Breast epithelium (tissue), 4 donors: Measurements from ENCODE around the gene TMEM161A. TPM values are rescaled to one million over a fixed set of nuclear protein-coding genes. Genes with fewer than 3 reads are reported as not detected.
"Not testable (repeated sequence)": the region's sequence is repeated elsewhere in the genome, so short reads cannot be mapped to it uniquely, and the experiment has no call there.

ENCODE experiments used
- DNase-seq, 2 donors: peaks; one replicate each; pipeline ENCODE4 v3.0.0-alpha.2; 2019; ENCODE audit warnings: low spot score in 2 of 2
- H3K27ac ChIP-seq, 2 donors: fragments of 200-600 bp; sonication (generic) in 1 of 2; one replicate each; pipeline ENCODE4 v1.5.1; 2016 to 2019; ENCODE audit warnings: mild to moderate bottlenecking in 1 of 2
- H3K27me3 ChIP-seq, 2 donors: fragments of 200-600 bp; sonication (generic) in 1 of 2; one replicate each; pipeline versions ENCODE4 v1.5.1 to v1.6.0; 2017 to 2019; ENCODE audit warnings: control low read depth in 1 of 2, mild to moderate bottlenecking in 1 of 2
- H3K36me3 ChIP-seq: fragments of 200-600 bp; one replicate; pipeline ENCODE4 v1.5.1; 2019
- H3K4me1 ChIP-seq, 2 donors: fragments of 200-600 bp; sonication (generic); one replicate each; pipeline ENCODE4 v1.5.1; 2016 to 2019; ENCODE audit warnings: control low read depth in 1 of 2
- H3K4me3 ChIP-seq, 3 donors: fragments of 200-600 bp; sonication (generic); 1 replicate in 2 of 3; 2 replicates in 1 of 3; pipeline ENCODE4 v1.5.1; 2016 to 2019; ENCODE audit warnings: mild to moderate bottlenecking in 3 of 3, moderate library complexity in 2 of 3
- H3K9me3 ChIP-seq, 2 donors: fragments of 200-600 bp; sonication (generic) in 1 of 2; one replicate each; pipeline ENCODE4 v1.5.1; 2016 to 2019; ENCODE audit warnings: control low read depth in 1 of 2
- CTCF ChIP-seq, 3 donors: fragments of 450-650 bp; IDR thresholded peaks; one replicate each; pipeline ENCODE4 v1.5.1; 2016 to 2017; ENCODE audit warnings: antibody characterized with exemption in 3 of 3, mild to moderate bottlenecking in 3 of 3, moderate library complexity in 3 of 3
- POLR2A ChIP-seq: fragments of 450-650 bp; IDR thresholded peaks from one replicate; pipeline ENCODE4 v1.6.1; 2016; ENCODE audit warnings: antibody characterized with exemption, mild to moderate bottlenecking, moderate library complexity
- POLR2AphosphoS5 ChIP-seq, 3 donors: sonication (generic); formaldehyde crosslinking; IDR thresholded peaks; one replicate each; pipeline ENCODE4 v1.6.1; 2017; ENCODE audit warnings: antibody characterized with exemption in 3 of 3
- intact Hi-C: fragments of 100-400 bp; cut with DNase I; formaldehyde crosslinking; loops from one replicate; pipeline ENCODE4 v1.15.1; 2023; ENCODE audit warnings: low total_unique reads
- total RNA-seq, 3 donors: library from RNA; depleted of rRNA; stranded (reverse); fragments of >200 nt; gene quantifications; one replicate each; pipeline ENCODE4 v1.1.0, GENCODE V29; 2016

Gene TMEM161A
- total RNA-seq, 3 donors from 2014 or later: 13.8 to 20.3 (median 18.0) TPM

- H3K27ac ChIP-seq: no peak overlapping the region
- H3K27me3 ChIP-seq: no peaks in the 10 kb centered on the region
- H3K4me3 ChIP-seq: no peak overlapping the region
- TF ChIP-seq CTCF (IDR thresholded peaks at IDR 0.05) (no peak), POLR2A (no peak)
- H3K9me3 ChIP-seq: no peaks in the 10 kb centered on the region
- DNase-seq: no peak
- no peaks in the 10 kb centered on the region for H3K36me3 ChIP-seq
- intact Hi-C loops: no loop called here
- no peaks in the 10 kb centered on the region for H3K4me1 ChIP-seq
Measured at GRCh38 chr19:19151418-19151817, 13.1 kb upstream of the TMEM161A start.

GRCh38 chr19:19149435-19149834 lies 11.2 kb upstream of the TMEM161A start:
- Histone ChIP-seq H3K9me3 (no peaks in the 10 kb centered on the region), H3K4me1 (no peaks in the 10 kb centered on the region), H3K36me3 (no peaks in the 10 kb centered on the region), H3K4me3 (no peak overlapping the region), H3K27ac (no peak overlapping the region), H3K27me3 (no peaks in the 10 kb centered on the region)
- DNase-seq: no peak
- intact Hi-C loops: no loop called here
- TF ChIP-seq POLR2AphosphoS5 (IDR thresholded peaks at IDR 0.05) (no peak), CTCF (IDR thresholded peaks at IDR 0.05) (no peak), POLR2A (no peak)

- H3K4me3 ChIP-seq, H3K27ac ChIP-seq, H3K27me3 ChIP-seq, DNase-seq, H3K36me3 ChIP-seq, H3K4me1 ChIP-seq, intact Hi-C loops, H3K9me3 ChIP-seq: not testable (repeated sequence)
Measured at GRCh38 chr19:19148504-19148903, 10.2 kb upstream of the TMEM161A start.

GRCh38 chr19:19147344-19147743 lies 9.1 kb upstream of the TMEM161A start:
- DNase-seq: no peak
- intact Hi-C loops: no loop called here
- H3K9me3 ChIP-seq: no peaks in the 10 kb centered on the region

GRCh38 chr19:19146865-19147264 lies 8.6 kb upstream of the TMEM161A start:
- H3K4me1 ChIP-seq: no peaks in the 10 kb centered on the region
- no peak overlapping the region for H3K27ac ChIP-seq
- DNase-seq: no peak
- H3K9me3 ChIP-seq: no peaks in the 10 kb centered on the region
- no peak for TF ChIP-seq POLR2AphosphoS5 (IDR thresholded peaks at IDR 0.05)
- no peak for TF ChIP-seq CTCF (IDR thresholded peaks at IDR 0.05)
- intact Hi-C loops: no loop called here
- H3K4me3 ChIP-seq: no peak overlapping the region
- H3K36me3 ChIP-seq: no peaks in the 10 kb centered on the region
- H3K27me3 ChIP-seq: no peaks in the 10 kb centered on the region

More at GRCh38 chr19:19147344-19147743, 9.1 kb upstream of the TMEM161A start:
- TF ChIP-seq POLR2A: no peak
- TF ChIP-seq POLR2AphosphoS5 (IDR thresholded peaks at IDR 0.05): no peak
- no peak for TF ChIP-seq CTCF (IDR thresholded peaks at IDR 0.05)
- no peaks in the 10 kb centered on the region for H3K4me1 ChIP-seq
- no peaks in the 10 kb centered on the region for H3K36me3 ChIP-seq
- no peak overlapping the region for H3K27ac ChIP-seq
- no peaks in the 10 kb centered on the region for H3K27me3 ChIP-seq
- H3K4me3 ChIP-seq: no peak overlapping the region
